ENCODE data around the gene INO80D.

Gene INO80D

DNA sequence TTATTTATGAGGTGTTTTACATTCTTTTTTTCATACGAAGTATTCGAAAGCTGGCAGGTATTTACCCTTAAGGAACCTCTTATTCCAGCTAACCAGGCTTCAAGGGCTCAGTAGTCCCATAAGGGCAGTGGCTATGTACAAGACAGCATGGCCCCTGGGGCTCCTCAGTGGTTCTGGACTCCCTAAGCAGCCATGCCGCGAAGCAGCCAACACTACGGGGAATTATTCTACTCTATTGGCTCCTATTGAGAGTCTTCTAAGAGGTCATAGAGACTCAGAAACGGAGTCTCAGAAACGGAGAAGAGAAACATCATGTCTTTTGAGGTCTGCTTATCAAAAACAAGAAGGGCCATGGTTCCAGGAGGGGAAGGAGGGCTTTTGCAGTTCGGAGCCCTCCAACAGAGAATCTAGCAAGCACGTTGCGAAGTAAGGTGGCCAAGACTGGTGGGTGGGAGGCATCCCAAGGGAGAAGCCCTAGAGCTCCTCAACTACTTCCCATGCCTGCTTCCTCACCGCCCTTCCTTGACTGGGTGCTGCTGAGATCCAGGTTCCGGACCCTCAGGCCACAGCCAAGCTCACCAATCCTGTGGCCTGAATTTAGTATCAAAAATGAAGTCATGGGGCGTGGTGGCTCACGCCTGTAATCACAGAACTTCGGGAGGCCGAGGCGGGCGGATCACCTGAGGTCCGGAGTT, 109.7 kb downstream of the INO80D start:
- no peak for DNase-seq

DNA sequence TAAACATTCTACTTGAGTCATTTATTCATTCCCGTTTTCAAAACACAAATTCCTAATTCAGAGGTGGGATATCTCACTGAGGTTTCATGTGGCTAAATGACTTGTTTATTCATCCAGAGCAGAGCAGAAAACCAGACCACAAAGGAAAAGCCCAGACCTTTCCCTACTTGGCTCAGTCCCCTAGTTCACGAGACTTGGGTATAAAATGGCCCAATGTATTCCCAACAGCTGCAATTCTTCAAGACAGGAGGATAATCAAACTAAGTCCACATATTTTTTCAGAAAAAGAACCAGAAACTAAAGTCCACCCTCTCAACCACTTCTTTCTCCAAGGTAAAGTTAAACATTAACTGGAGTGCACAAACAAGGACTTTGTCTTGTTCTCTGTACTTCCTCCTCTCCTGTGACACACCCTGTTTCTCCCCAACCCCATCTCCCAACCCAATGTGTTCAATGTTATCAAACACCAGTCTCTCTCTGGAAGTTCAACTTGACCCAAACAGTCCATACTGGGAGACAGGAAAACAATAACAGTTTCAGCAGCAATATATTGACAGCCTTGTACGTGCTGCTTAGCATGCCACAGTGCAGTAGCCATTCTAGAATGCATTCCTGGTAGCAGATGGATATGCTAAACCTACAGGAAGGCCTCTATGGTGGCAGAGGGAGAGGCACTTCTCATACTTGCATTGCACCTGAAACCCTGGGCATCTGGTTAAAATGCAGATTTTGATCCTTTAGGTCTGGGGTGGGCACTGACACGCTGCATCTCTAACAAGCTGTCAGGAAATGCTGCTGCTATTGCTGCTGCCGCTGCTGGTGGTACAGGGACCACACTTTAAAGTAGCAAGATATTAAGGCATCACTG, 110.7 kb downstream of the INO80D start:
- DNase-seq = no peak

DNA sequence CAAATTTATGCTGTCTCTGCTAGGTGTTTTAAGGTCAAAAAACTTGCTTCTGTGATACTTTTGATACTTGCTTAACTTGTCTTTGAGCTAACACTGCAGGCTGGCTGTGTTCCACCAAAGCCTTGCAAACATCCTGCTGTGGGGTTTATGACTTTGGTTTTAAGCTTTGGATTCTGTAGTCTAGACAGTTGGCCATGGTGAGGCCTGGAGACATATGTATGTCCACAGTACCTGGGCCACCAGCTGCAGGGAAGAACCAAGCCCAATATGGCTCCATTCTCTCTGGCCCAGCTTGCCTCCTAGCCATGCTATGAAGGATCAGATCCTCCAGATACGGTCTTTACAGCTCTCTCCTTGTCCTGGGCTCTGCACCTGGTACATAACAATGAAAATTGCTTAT, 113.9 kb downstream of the INO80D start:
- DNase-seq = no peak

DNA sequence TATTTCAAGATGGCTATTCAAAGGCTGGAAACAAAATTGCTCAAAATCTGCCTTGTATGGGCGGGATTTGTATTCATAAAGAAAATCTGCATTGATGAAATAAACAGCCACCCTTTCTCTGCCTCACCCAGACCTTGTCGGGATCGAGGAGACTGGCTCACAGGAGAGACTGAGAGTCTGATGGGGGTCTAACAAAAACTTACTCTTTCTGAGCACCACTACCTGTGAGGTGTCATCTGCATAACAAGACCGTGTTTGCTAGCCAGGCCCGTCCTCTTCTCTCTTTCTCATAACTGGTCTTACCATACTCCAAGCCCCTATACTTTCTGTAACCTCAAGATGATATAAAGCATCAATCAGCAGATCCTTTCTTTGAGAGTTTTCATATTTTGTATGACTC, 115.6 kb downstream of the INO80D start:
- no peak for DNase-seq

DNA sequence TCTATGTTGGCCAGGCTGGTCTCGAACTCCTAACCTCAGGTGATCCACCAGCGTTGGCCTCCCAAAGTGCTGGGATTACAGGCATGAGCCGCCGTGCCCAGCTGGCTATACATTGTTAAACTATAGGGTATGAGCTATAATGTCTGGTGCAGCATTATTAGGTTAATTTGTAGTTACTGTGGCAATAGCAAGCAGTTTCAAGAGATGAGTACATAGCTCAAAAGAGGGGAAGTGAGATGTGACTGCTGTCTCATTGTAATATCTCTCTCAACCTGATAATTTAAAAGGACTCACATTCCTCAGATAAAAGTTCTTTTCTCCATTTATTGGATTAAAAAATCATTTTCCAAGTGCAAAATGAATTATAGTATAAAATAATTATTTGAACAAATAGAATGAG, 116.4 kb downstream of the INO80D start:
- DNase-seq = no peak

DNA sequence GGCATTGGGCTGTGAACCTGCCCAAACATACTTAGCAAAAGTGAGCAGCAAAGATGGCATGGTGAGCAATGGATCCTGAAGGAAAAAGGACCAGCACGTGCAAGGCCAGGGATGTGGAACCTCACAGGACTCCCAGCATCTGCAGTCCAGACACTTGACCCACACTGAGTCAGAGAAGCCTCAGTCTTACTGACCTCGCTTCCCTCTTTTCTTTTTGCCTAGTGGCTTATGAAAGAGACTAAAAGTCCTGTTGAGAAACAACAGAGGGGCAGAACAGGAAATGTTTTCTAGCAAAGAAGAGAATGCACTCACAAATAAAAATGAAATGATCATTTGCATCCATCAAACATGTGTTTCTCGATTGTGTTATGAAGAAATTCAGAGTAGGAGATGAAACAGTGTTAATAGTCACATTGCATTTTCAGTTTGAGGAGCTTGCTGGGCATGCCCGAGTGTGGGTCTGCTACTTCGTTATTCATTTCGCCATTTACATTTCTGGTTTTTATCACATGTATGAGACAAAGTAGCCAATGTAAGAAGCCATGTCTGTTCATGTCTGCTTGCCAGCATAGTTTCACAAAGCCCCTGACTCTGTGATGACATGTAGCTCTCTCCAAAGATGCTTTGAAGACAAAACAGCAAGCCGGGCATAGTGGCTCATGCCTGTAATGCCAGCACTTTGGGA, 118.4 kb downstream of the INO80D start:
- DNase-seq = no peak

DNA sequence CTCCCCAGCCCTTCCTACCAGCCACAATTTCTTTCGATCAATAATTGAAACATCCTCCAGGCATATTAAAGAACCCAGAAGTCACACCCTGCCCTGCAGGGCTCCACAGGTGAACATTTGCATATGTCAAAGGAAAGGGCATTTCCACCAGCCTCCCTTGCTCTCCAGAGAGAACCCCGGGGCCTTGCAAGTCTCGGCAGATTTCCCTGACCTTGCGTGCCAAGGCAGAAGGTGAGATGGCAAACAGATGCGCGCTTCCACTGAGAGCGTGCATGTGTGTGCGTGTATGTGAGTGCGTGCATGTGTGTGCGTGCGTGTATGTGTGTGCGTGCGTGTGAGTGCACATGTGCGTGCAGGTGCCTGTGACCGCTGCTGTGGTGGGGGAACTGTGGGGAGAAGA, 120.3 kb downstream of the INO80D start:
- no peak for DNase-seq

DNA sequence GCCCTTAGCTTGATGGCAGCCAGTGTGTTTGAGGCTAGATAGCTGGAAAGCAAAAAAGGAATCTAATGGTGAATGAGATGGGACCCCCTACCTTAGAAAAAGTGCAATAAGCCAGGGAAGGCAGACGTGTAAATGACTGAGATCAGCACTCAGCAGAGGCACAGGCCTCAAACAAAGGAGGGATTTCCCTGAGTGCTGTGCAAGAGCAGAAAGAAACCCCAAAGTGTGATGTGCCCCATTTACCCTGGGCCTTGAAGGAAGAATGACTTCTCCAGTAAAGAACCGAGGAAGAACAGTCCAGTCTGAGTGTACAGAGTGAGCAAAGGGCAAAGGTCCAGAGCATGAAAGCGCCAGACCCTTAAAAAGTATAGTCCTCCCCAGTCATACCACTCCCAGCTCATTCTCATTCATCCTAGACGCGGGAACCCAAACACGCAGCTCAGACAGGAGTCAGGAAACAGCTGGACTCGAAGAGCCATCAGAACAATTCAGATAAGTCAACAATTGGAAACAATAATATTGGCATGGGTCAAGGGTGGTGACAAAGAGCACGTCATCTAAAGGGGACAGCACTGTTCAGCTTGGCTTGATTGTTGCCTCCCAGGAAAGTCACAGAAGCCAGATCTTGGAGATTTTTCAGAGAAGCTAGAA, 121.7 kb downstream of the INO80D start:
- DNase-seq = no peak

DNA sequence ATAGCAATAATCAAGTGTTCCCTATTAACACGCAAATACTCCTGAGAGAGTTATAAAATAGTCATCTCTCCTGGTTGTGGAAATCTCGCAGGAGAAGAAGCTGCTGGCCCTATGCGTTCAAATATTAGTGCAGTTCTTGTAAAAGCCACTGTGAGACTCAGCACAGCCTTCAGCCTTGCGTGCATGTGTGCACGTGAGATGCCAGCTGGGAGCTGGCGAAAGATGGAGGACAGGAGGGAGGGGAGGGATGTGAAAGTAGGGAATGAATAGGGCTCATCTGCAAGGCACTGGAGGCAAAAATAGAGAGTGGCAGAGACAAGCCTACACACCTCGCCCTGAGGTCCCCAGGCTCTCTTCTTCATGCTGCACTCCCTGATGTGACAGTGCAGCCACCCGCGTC, 126.5 kb downstream of the INO80D start:
- no peak for DNase-seq

DNA sequence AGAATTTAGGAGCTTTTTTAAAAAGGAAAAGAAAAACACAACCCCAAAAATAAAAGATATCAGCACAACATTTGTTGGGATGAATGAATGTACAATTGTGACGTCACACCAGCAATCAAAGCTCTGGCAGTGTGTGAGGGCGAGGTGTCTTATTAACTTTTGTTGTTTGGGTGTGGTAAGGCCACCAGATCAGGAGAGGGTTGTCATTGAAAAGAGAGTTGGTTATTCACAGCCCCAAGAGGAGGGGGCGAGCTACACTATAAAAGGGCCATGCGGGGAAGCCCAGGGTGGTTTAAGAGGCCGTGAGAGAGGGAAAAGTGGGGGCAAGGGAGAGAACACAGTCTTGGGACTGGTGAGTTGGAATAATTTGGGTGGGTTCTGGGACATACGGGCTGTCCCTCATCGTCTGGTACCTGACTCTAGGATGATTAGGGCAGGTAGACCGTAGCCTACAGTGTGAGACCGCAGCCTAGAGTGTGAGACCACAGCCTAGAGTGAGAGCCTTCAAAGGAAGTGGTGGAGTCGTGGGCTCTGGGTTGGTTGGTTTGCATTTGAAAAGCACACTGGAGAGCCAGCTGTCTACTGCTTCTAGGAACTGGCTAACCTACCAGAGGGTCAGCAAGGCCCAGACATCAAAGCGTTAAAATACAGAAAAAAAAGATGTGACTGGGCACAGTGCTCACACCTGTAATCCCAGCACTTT, 128.4 kb downstream of the INO80D start:
- no peak for DNase-seq

DNA sequence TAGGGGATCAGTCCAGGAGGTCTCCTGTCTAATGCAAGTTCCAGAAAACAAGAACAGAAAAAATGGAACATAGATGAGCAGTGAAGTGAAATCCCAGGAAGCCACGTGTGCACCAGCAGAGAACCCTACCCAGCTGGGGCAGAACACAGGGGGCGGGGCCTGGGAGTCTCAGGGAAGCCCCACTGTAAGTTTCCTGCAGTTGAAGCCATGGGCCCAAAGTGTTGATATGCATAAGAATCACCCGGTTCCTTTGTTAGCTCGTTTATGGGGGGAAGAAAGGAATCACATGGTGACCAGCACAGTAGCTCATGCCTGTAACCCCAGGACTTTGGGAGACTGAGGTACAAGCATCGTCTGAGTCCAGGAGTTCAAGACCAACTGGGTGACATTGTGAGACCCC, 131.3 kb downstream of the INO80D start:
- DNase-seq = no peak

DNA sequence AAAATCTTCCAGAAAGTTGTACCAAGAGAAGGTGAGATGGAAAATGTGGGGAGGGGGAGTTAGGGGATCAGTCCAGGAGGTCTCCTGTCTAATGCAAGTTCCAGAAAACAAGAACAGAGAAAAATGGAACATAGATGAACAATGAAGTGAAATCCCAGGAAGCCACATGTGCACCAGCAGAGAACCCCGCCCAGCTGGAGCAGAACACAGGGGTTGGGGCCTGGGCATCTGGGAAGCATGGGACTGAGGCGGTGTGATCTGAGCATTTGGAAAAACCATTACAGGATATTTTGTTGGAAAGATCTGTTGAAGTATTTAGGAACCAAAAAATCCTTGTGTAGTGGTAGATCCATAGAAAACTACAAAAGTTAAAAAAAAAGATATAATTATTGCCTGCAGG, 133.7 kb downstream of the INO80D start:
- DNase-seq = no peak

DNA sequence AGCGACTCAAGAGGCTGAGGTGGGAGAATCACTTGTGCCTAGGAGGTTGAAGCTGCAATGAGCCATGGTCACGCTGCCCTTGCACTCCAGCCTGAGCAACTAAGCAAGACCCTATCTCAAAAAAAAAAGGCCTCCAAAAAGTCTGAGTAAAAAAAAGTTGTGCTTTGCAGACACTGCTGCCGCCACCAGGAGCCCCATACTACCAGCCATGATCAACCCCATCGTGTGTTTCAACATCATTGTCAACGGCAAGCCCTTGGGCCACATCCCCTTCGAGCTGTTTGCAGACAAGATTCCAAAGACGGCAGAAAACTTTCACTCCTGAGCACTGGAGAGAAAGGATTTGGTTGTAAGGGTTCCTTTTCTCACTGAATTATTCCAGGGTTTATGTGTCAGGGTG, 137.1 kb downstream of the INO80D start:
- DNase-seq = no peak

DNA sequence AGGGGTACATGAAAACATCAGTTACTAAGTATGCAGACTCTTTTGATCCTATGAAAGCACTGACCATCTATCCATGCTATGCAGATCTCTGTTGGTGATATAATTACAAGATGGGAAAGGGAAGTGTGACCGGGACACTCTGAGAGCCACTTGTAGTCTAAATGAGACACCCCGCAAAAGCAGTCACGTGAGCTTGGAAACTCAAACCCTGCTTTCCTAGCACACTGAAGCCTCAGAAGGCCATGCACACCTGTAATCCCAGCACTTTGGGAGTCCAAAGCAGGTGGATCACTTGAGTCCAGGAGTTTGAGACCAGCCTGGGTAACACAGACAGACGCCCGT, 137.5 kb downstream of the INO80D start:
- DNase-seq = no peak

DNA sequence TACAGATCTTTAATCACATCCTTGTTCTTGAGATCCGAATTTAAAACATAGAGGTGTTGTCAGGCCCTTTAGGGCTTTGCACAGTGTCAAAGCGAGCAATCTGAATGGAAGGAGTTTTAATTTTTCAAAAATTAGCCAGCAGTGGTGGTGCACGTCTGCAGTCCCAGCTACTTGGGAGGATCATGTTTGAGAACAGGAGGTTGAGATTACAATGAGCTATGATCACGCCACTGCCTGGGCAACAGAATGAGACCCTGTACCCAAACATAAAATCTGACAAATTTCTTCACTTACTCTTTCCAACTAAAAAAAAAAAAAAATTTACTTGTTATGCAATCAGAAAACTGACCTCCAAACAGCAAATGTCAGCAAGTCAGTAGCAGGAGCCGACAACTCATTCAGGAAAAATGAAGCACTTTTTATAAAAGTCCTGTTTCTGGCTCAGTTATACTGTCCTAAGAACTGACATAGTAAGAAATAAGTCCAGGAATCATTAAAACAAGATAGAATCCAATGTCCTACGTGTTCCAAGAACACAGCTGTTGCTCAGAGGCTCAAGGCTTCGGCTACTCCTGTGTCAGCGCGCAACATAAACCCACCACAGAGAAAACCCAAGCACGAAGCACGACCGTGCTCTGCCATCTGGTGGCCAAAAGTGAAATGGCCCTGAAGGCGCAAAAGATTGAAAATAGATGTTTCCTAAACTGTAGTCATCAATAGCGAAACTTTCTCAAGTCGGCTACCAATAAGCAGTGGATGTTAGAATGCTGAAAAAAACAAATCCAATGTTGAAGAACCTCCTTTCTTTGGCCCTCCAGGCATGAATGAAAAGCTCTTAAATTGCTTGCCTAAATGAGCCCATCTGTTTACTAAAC, 138.1 kb downstream of the INO80D start:
- DNase-seq = peak; percentile 45

DNA sequence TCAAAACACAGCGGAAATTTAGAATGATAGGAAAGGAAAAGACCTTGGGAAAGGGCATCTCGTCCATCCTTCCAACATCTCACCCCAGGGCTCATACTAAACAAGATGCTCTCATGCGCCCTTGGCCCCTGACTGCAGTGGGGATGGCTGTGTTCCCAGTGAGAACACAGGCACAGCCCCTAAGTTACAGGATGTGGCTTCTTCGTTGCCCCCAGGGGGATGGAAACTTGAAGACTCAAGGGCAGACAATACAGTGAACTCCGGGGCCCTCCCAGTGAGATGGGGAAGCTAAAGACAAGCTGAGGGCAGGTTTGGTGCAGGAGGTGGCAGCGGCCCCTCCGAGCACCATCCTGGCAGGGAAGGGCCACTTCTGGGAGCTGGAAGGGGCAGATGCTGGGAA, 139.7 kb downstream of the INO80D start:
- DNase-seq = no peak

All from NCI-H1105 (cell line).